ENCODE results near the gene RREB1. TPM values are rescaled to one million over a fixed set of nuclear protein-coding genes. Genes with fewer than 3 reads are reported as not detected.
"Not testable (repeated sequence)": the region's sequence is repeated elsewhere in the genome, so short reads cannot be mapped to it uniquely, and the experiment has no call there.

The RREB1 gene
- total RNA-seq, 4 donors from 2014 or later: 73.9 to 214 (median 107) TPM

GRCh38 chr6:7264041-7264440 is 156.3 kb downstream of the RREB1 start:
- peaks cover 0 to 15% (median 10%) of the 10 kb centered on the region in 4 donors for H3K4me1 ChIP-seq
- no peaks in the 10 kb centered on the region for H3K27me3 ChIP-seq
- in situ Hi-C loops (cut with MboI; ENCODE audit: low pct_ligation_motif_present in 1 of 4, low pct_unique_long_range_greater_than_20kb in 1 of 4, low sequenced_read_pairs in 3 of 4): no loop called here
- no peak for DNase-seq
- intact Hi-C loops (cut with DNase I; ENCODE audit: low total_unique reads): no loop called here
- H3K27ac ChIP-seq: no peak overlapping the region
- H3K9me3 ChIP-seq: no peaks in the 10 kb centered on the region
- whole genome bisulfite sequencing, 2 donors (ENCODE audit: low coverage in 1 of 2): 95% methylated on average over 15 of the region's 15 CpGs; no CpG with 5 or more reads in 1 of the 2 donors
- H3K4me3 ChIP-seq: no peak overlapping the region
- no peaks in the 10 kb centered on the region for H3K36me3 ChIP-seq
- TF ChIP-seq POLR2AphosphoS5 (IDR thresholded peaks at IDR 0.05) (no peak), EP300 (IDR thresholded peaks at IDR 0.05; ENCODE audit: low read depth) (no peak), CTCF (IDR thresholded peaks at IDR 0.05) (no peak), POLR2A (IDR thresholded peaks at IDR 0.05) (no peak)

- no peak for DNase-seq
- intact Hi-C loops (cut with DNase I; ENCODE audit: low total_unique reads) (no loop called here), in situ Hi-C loops (cut with MboI; ENCODE audit: low pct_ligation_motif_present in 1 of 4, low pct_unique_long_range_greater_than_20kb in 1 of 4, low sequenced_read_pairs in 3 of 4) (no loop called here)
- no peaks in the 10 kb centered on the region for H3K9me3 ChIP-seq
- peaks cover 0 to 15% (median 10%) of the 10 kb centered on the region in 4 donors for H3K4me1 ChIP-seq
- no peak overlapping the region for H3K4me3 ChIP-seq
- H3K36me3 ChIP-seq: no peaks in the 10 kb centered on the region
- H3K27ac ChIP-seq: no peak overlapping the region
- WGBS, 2 donors (ENCODE audit: low coverage in 1 of 2): 84 to 89% methylated on average over 9 to 17 of the region's 17 CpGs
- no peak for TF ChIP-seq POLR2A (IDR thresholded peaks at IDR 0.05)
- no peak for TF ChIP-seq POLR2AphosphoS5 (IDR thresholded peaks at IDR 0.05)
- no peak for TF ChIP-seq EP300 (IDR thresholded peaks at IDR 0.05; ENCODE audit: low read depth)
- H3K27me3 ChIP-seq: no peaks in the 10 kb centered on the region
Observed at GRCh38 chr6:7264686-7265384, 157.1 kb downstream of the RREB1 start.

- H3K4me3 ChIP-seq; in situ Hi-C loops (cut with MboI; ENCODE audit: low pct_ligation_motif_present in 1 of 4, low pct_unique_long_range_greater_than_20kb in 1 of 4, low sequenced_read_pairs in 3 of 4); DNase-seq; intact Hi-C loops (cut with DNase I; ENCODE audit: low total_unique reads); H3K27me3 ChIP-seq; H3K27ac ChIP-seq; H3K9me3 ChIP-seq; H3K36me3 ChIP-seq: not testable (repeated sequence)
- peaks cover 0 to 14% (median 10%) of the 10 kb centered on the region in 4 donors for H3K4me1 ChIP-seq
- 94 to 96% methylated on average over 7 of the region's 7 CpGs for WGBS, 2 donors (ENCODE audit: low coverage in 1 of 2)
Observed at GRCh38 chr6:7265385-7265726, 157.6 kb downstream of the RREB1 start.

GRCh38 chr6:7267071-7267465 is 159.3 kb downstream of the RREB1 start:
- no peaks in the 10 kb centered on the region for H3K27me3 ChIP-seq
- H3K4me3 ChIP-seq: no peak overlapping the region
- peaks cover 0 to 1% (median under 1%) of the 10 kb centered on the region in 4 donors for H3K4me1 ChIP-seq
- no peak overlapping the region for H3K27ac ChIP-seq
- TF ChIP-seq EP300 (IDR thresholded peaks at IDR 0.05; ENCODE audit: low read depth): no peak
- TF ChIP-seq POLR2A (IDR thresholded peaks at IDR 0.05): no peak
- no peak for TF ChIP-seq CTCF (IDR thresholded peaks at IDR 0.05)
- no peak for TF ChIP-seq POLR2AphosphoS5 (IDR thresholded peaks at IDR 0.05)
- DNase-seq: no peak
- no peaks in the 10 kb centered on the region for H3K9me3 ChIP-seq
- in situ Hi-C loops (cut with MboI; ENCODE audit: low pct_ligation_motif_present in 1 of 4, low pct_unique_long_range_greater_than_20kb in 1 of 4, low sequenced_read_pairs in 3 of 4): no loop called here
- 96% methylated on average over 8 of the region's 8 CpGs; no CpG with 5 or more reads in 1 of the 2 donors for WGBS, 2 donors (ENCODE audit: low coverage in 1 of 2)
- intact Hi-C loops (cut with DNase I; ENCODE audit: low total_unique reads): no loop called here
- no peaks in the 10 kb centered on the region for H3K36me3 ChIP-seq

GRCh38 chr6:7267466-7268091 is 159.8 kb downstream of the RREB1 start:
- Histone ChIP-seq H3K4me3 (no peak overlapping the region), H3K9me3 (no peaks in the 10 kb centered on the region), H3K4me1 (no peaks in the 10 kb centered on the region), H3K36me3 (no peaks in the 10 kb centered on the region), H3K27me3 (no peaks in the 10 kb centered on the region), H3K27ac (no peak overlapping the region)
- no peak for DNase-seq
- TF ChIP-seq CTCF (IDR thresholded peaks at IDR 0.05) (no peak), POLR2A (IDR thresholded peaks at IDR 0.05) (no peak), POLR2AphosphoS5 (IDR thresholded peaks at IDR 0.05) (no peak), EP300 (IDR thresholded peaks at IDR 0.05; ENCODE audit: low read depth) (no peak)
- intact Hi-C loops (cut with DNase I; ENCODE audit: low total_unique reads): no loop called here
- 64 to 100% methylated on average over 3 to 8 of the region's 13 CpGs for WGBS, 2 donors (ENCODE audit: low coverage in 1 of 2)
- in situ Hi-C loops (cut with MboI; ENCODE audit: low pct_ligation_motif_present in 1 of 4, low pct_unique_long_range_greater_than_20kb in 1 of 4, low sequenced_read_pairs in 3 of 4): no loop called here

Measured in transverse colon (tissue), 4 donors.